CD4-positive, alpha-beta memory T cell (primary cell): ENCODE measurements around the gene DOCK9. TPM values are rescaled to one million over a fixed set of nuclear protein-coding genes. Genes with fewer than 3 reads are reported as not detected.

Experiments used
- CTCF ChIA-PET: fragments of 350-600 bp; sonication (Branson Sonifier 250); formaldehyde crosslinking; loops from one replicate; lab custom pipeline; 2021; ENCODE audit warnings: inconsistent platforms; ENCODE audit not compliant: partially characterized antibody; lab: Charles Lee
- POLR2A ChIA-PET: fragments of 350-600 bp; sonication (Branson Sonifier 250); formaldehyde crosslinking; loops from one replicate; lab custom pipeline; 2021; ENCODE audit not compliant: partially characterized antibody; lab: Charles Lee
- DNase-seq, 5 donors: peaks; one replicate each; pipeline versions ENCODE4 v3.0.0 to v3.0.0-alpha.2; 2020 to 2022; ENCODE audit warnings: mixed read lengths in 1 of 5
- H3K27ac ChIP-seq: one replicate; pipeline ENCODE4 v1.7.0; 2013; ENCODE audit warnings: low read depth, low read length
- H3K27me3 ChIP-seq: 2 replicates; pipeline ENCODE4 v1.7.0; 2013; ENCODE audit warnings: mild to moderate bottlenecking, low read length, moderate library complexity; ENCODE audit not compliant: insufficient read depth
- H3K36me3 ChIP-seq: 2 replicates; pipeline ENCODE4 v1.7.0; 2013; ENCODE audit warnings: mild to moderate bottlenecking, low read length, moderate library complexity; ENCODE audit not compliant: insufficient read depth
- H3K4me1 ChIP-seq: 2 replicates; pipeline ENCODE4 v1.7.0; 2013; ENCODE audit warnings: mild to moderate bottlenecking, low read length, moderate library complexity; ENCODE audit not compliant: insufficient read depth
- H3K4me3 ChIP-seq, 2 donors: one replicate each; pipeline ENCODE4 v1.7.0; 2013; ENCODE audit warnings: low read length in 2 of 2, mild to moderate bottlenecking in 1 of 2
- H3K9me3 ChIP-seq, 2 donors: one replicate each; pipeline ENCODE4 v1.7.0; 2013; ENCODE audit warnings: low read length in 2 of 2, control low read depth in 1 of 2; ENCODE audit not compliant: control insufficient read depth in 1 of 2
- H3K27ac Mint-ChIP-seq, 7 donors: one replicate each; pipeline ENCODE4 v1.8.0; 2020 to 2021; ENCODE audit warnings: mixed read lengths in 7 of 7, mild to moderate bottlenecking in 6 of 7, inconsistent platforms in 3 of 7, moderate library complexity in 3 of 7
- H3K27me3 Mint-ChIP-seq, 2 donors: one replicate each; pipeline ENCODE4 v1.8.0; 2020 to 2021; ENCODE audit warnings: mixed read lengths in 2 of 2
- H3K36me3 Mint-ChIP-seq, 2 donors: one replicate each; pipeline ENCODE4 v1.8.0; 2020 to 2021; ENCODE audit warnings: mixed read lengths in 2 of 2, inconsistent platforms in 1 of 2, mild to moderate bottlenecking in 1 of 2
- H3K4me1 Mint-ChIP-seq, 4 donors: one replicate each; pipeline ENCODE4 v1.8.0; 2020 to 2021; ENCODE audit warnings: mixed read lengths in 4 of 4, mild to moderate bottlenecking in 1 of 4
- H3K4me3 Mint-ChIP-seq, 8 donors: one replicate each; pipeline ENCODE4 v1.8.0; 2020 to 2021; ENCODE audit warnings: mixed read lengths in 8 of 8, mild to moderate bottlenecking in 7 of 8, moderate library complexity in 6 of 8, inconsistent platforms in 3 of 8
- H3K9me3 Mint-ChIP-seq, 8 donors: one replicate each; pipeline ENCODE4 v1.8.0; 2020 to 2021; ENCODE audit warnings: mixed read lengths in 8 of 8, mild to moderate bottlenecking in 5 of 8, inconsistent platforms in 3 of 8, moderate library complexity in 1 of 8
- intact Hi-C: fragments of 100-400 bp; cut with micrococcal nuclease; formaldehyde crosslinking; loops from one replicate; pipeline ENCODE4 v1.15.1; 2023
- polyA plus RNA-seq, 2 donors: library from polyadenylated mRNA; unstranded; fragments of 300-500 nt; fragmentation: Illumina TruSeq; gene quantifications; one replicate each; pipeline ENCODE4 v1.2.3, GENCODE V29; 2021
- total RNA-seq, 2 experiments: library from RNA; stranded (reverse); gene quantifications; one replicate each; pipeline ENCODE4 v1.2.3, GENCODE V29; 2021

DOCK9 gene
- total and polyA plus RNA-seq, 4 experiments from 2014 or later: 6.3 to 197 (median 119) TPM

DNA sequence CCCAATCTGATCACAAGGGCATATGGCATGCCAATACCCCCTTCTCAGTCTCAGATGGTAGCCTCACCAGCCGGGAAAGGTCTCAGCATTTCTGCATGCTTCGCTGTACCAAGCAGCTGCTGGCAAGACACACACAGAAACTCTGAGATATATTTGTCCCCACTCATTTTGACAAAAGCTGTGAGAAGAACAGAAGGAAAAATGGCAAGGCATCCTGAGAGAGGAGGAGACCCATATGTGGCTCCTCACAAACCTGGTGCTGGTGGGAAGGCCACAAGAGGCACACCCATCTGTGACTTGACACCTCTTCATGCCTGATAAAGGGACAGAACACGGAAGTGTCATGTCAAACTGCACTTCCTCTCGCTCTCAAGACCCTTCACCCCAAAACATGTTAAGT, 36.7 kb upstream of the DOCK9 start:
- intact Hi-C loops: no loop called here
- Mint-ChIP-seq H3K27me3 (no peaks in the 10 kb centered on the region), H3K4me3 (peak overlapping the region in 1 of 8 donors; percentile 48), H3K36me3 (peaks cover 0 to 5% of the 10 kb centered on the region in 2 donors), H3K27ac (peak overlapping the region in 3 of 7 donors; percentile 37 to 84 (median 72)), H3K4me1 (peaks cover 44 to 80% (median 69%) of the 10 kb centered on the region in 4 donors), H3K9me3 (no peaks in the 10 kb centered on the region)
- H3K27me3 ChIP-seq: no peaks in the 10 kb centered on the region
- no peak overlapping the region for H3K4me3 ChIP-seq
- H3K36me3 ChIP-seq: no peaks in the 10 kb centered on the region
- no peaks in the 10 kb centered on the region for H3K9me3 ChIP-seq
- peaks cover 37% of the 10 kb centered on the region for H3K4me1 ChIP-seq
- ChIA-PET POLR2A (no interaction called here), CTCF (interaction anchor here (0.7 to 1.3 kb wide), 2 partner anchors 15 to 36 kb away, joined by 3 read pairs; no protein-coding TSS in a partner anchor)
- no peak for DNase-seq
- H3K27ac ChIP-seq: no peak overlapping the region

- peaks cover 43% of the 10 kb centered on the region for H3K4me1 ChIP-seq
- peak overlapping the region in 2 of 8 donors; percentile 3 to 48 for H3K4me3 Mint-ChIP-seq
Observed at GRCh38 chr13:99013951-99014350, 36.1 kb upstream of the DOCK9 start.

GRCh38 chr13:99012539-99012938, 34.7 kb upstream of the DOCK9 start:
- peaks cover 47% of the 10 kb centered on the region for H3K4me1 ChIP-seq
- intact Hi-C loops: no loop called here
- ChIA-PET POLR2A (interaction anchor here (0.6 to 1.2 kb wide), 3 partner anchors 18 to 126 kb away, joined by 3 read pairs; no protein-coding TSS in a partner anchor), CTCF (interaction anchor here (1.2 to 1.6 kb wide), 2 partner anchors 11 to 22 kb away, joined by 3 read pairs; no protein-coding TSS in a partner anchor)
- Mint-ChIP-seq H3K9me3 (no peaks in the 10 kb centered on the region), H3K4me1 (peaks cover 45 to 75% (median 64%) of the 10 kb centered on the region in 4 donors), H3K4me3 (peak overlapping the region in 1 of 8 donors; percentile 59), H3K27ac (peak overlapping the region in 2 of 7 donors; percentile 25 to 47), H3K27me3 (no peaks in the 10 kb centered on the region), H3K36me3 (peaks cover under 1 to 5% of the 10 kb centered on the region in 2 donors)
- no peak overlapping the region for H3K27ac ChIP-seq
- no peaks in the 10 kb centered on the region for H3K27me3 ChIP-seq
- no peak for DNase-seq
- no peaks in the 10 kb centered on the region for H3K36me3 ChIP-seq
- no peaks in the 10 kb centered on the region for H3K9me3 ChIP-seq
- H3K4me3 ChIP-seq: no peak overlapping the region

More at GRCh38 chr13:99013951-99014350, 36.1 kb upstream of the DOCK9 start:
- Mint-ChIP-seq H3K4me1 (peaks cover 49 to 85% (median 70%) of the 10 kb centered on the region in 4 donors), H3K27me3 (no peaks in the 10 kb centered on the region), H3K36me3 (peaks cover 0 to 5% of the 10 kb centered on the region in 2 donors), H3K9me3 (no peaks in the 10 kb centered on the region), H3K27ac (no peak overlapping the region)
- CTCF ChIA-PET: interaction anchor here (1.2 to 1.3 kb wide), 2 partner anchors 36 to 163 kb away, joined by 3 read pairs; no protein-coding TSS in a partner anchor
- Histone ChIP-seq H3K27ac (no peak overlapping the region), H3K27me3 (no peaks in the 10 kb centered on the region), H3K36me3 (no peaks in the 10 kb centered on the region), H3K4me3 (no peak overlapping the region), H3K9me3 (no peaks in the 10 kb centered on the region)
- intact Hi-C loops: no loop called here
- DNase-seq: no peak
- POLR2A ChIA-PET: no interaction called here

- Mint-ChIP-seq H3K36me3 (peaks cover 2 to 8% of the 10 kb centered on the region in 2 donors), H3K4me1 (peaks cover 35 to 69% (median 53%) of the 10 kb centered on the region in 4 donors), H3K27ac (no peak overlapping the region), H3K27me3 (no peaks in the 10 kb centered on the region), H3K9me3 (no peaks in the 10 kb centered on the region), H3K4me3 (no peak overlapping the region)
- intact Hi-C loops: no loop called here
- H3K4me1 ChIP-seq: peaks cover 25% of the 10 kb centered on the region
- H3K36me3 ChIP-seq: no peaks in the 10 kb centered on the region
- H3K27ac ChIP-seq: no peak overlapping the region
- no peak overlapping the region for H3K4me3 ChIP-seq
- no peak for DNase-seq
- no peaks in the 10 kb centered on the region for H3K27me3 ChIP-seq
- CTCF ChIA-PET: interaction anchor here (1.2 kb wide), 1 partner anchor 19 kb away, joined by 4 read pairs; no protein-coding TSS in a partner anchor
- H3K9me3 ChIP-seq: no peaks in the 10 kb centered on the region
- POLR2A ChIA-PET: interaction anchor here (0.6 to 1.3 kb wide), 3 partner anchors 10 to 136 kb away, joined by 3 to 6 read pairs (median 3); no protein-coding TSS in a partner anchor
Observed at GRCh38 chr13:99009987-99010551, 32.2 kb upstream of the DOCK9 start.

- H3K4me1 Mint-ChIP-seq: peaks cover 37 to 70% (median 55%) of the 10 kb centered on the region in 4 donors
Observed at GRCh38 chr13:99008577-99008976, 30.7 kb upstream of the DOCK9 start.

DNA sequence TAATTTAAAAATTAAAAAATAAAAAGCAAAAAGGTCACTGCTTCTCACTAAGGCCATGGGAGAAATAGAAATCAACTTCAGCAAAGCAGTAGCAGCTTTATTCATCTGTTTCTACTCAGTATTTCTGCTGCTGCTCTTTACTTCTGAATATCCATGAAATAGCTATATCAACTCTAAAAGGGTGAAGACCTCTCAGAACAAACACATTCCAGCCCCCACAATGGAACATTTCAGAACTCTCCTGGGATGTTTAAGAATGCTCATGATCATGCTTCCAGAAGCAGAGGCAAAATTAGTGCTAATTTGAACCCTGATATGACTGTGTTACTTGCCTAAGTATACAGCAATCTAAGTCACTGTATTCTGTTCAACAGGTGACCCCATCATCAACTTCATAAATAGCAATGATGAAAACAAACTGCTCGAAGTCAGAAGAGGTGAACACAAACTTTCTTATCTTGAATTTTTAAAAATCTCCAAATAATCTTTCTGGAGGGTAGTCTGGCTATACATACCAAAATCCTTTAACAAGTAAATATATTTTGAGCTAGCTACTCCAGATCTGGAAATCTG, 29.6 kb upstream of the DOCK9 start:
- peaks cover 40 to 70% (median 55%) of the 10 kb centered on the region in 4 donors for H3K4me1 Mint-ChIP-seq
- Histone ChIP-seq H3K9me3 (no peaks in the 10 kb centered on the region), H3K4me3 (no peak overlapping the region), H3K27ac (no peak overlapping the region), H3K36me3 (no peaks in the 10 kb centered on the region), H3K27me3 (no peaks in the 10 kb centered on the region), H3K4me1 (peaks cover 34% of the 10 kb centered on the region)
- H3K27ac Mint-ChIP-seq: no peak overlapping the region
- no peaks in the 10 kb centered on the region for H3K9me3 Mint-ChIP-seq
- intact Hi-C loops: no loop called here
- CTCF ChIA-PET: interaction anchor here (0.6 to 1.7 kb wide), 2 partner anchors 12 to 27 kb away, joined by 3 read pairs; no protein-coding TSS in a partner anchor
- H3K27me3 Mint-ChIP-seq: no peaks in the 10 kb centered on the region
- H3K36me3 Mint-ChIP-seq: peaks cover 2 to 3% of the 10 kb centered on the region in 2 donors
- POLR2A ChIA-PET: no interaction called here
- DNase-seq: no peak
- H3K4me3 Mint-ChIP-seq: no peak overlapping the region

More at GRCh38 chr13:99008577-99008976, 30.7 kb upstream of the DOCK9 start:
- CTCF ChIA-PET: interaction anchor here (1.7 kb wide), 1 partner anchor 26 kb away, joined by 3 read pairs; no protein-coding TSS in a partner anchor
- intact Hi-C loops: no loop called here
- no peak for DNase-seq
- H3K27ac ChIP-seq: no peak overlapping the region
- H3K9me3 ChIP-seq: no peaks in the 10 kb centered on the region
- Mint-ChIP-seq H3K9me3 (no peaks in the 10 kb centered on the region), H3K36me3 (peaks cover 2 to 6% of the 10 kb centered on the region in 2 donors), H3K27me3 (no peaks in the 10 kb centered on the region), H3K27ac (no peak overlapping the region), H3K4me3 (no peak overlapping the region)
- no peaks in the 10 kb centered on the region for H3K36me3 ChIP-seq
- H3K4me3 ChIP-seq: no peak overlapping the region
- no peaks in the 10 kb centered on the region for H3K27me3 ChIP-seq
- peaks cover 23% of the 10 kb centered on the region for H3K4me1 ChIP-seq
- POLR2A ChIA-PET: no interaction called here

GRCh38 chr13:99005609-99006008, 27.7 kb upstream of the DOCK9 start:
- Mint-ChIP-seq H3K4me3 (no peak overlapping the region), H3K4me1 (peaks cover 45 to 79% (median 66%) of the 10 kb centered on the region in 4 donors), H3K27ac (peak overlapping the region in 1 of 7 donors; percentile 5), H3K27me3 (no peaks in the 10 kb centered on the region), H3K36me3 (peaks cover 2 to 3% of the 10 kb centered on the region in 2 donors), H3K9me3 (no peaks in the 10 kb centered on the region)
- no peak overlapping the region for H3K27ac ChIP-seq
- peaks cover 52% of the 10 kb centered on the region for H3K4me1 ChIP-seq
- no peaks in the 10 kb centered on the region for H3K27me3 ChIP-seq
- no peak overlapping the region for H3K4me3 ChIP-seq
- no peak for DNase-seq
- no peaks in the 10 kb centered on the region for H3K9me3 ChIP-seq
- POLR2A ChIA-PET: no interaction called here
- intact Hi-C loops: no loop called here
- CTCF ChIA-PET: interaction anchor here (0.9 to 1.1 kb wide), 2 partner anchors 12 to 23 kb away, joined by 3 read pairs; no protein-coding TSS in a partner anchor
- H3K36me3 ChIP-seq: no peaks in the 10 kb centered on the region
